ENCODE results near the gene SCUBE1. TPM values are rescaled to one million over a fixed set of nuclear protein-coding genes. Genes with fewer than 3 reads are reported as not detected.

Gene SCUBE1
- total and polyA plus RNA-seq, 2 of the 4 experiments (the other 2 are of a cell fraction), result not detected

DNA sequence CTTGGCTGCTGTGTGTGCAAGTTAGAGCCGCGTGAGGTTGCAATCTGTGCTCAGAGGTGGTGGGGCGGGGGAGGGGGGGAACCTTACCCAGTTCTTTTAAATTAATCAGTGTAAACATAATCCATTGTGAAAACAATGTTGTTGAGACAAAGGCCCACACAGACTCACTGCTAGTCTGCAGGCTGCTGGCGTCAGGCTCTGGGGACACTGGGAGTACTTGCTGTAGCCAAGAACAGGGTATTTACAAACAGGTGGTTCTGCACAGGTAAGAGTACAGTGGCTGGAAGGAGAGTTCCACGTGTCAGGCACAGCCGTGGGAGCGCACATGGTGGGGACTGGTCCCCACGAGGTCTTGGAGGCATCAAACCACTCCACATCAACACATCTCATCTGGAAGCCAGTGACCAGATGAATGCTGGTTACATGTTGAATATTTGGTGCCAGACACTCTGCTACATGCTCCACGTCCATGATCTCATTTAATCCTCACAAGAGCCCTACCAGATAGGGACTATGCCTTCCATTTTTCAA is 27.4 kb downstream of the SCUBE1 start:
- no peak overlapping the region for H2AFZ ChIP-seq (replicated peaks; ENCODE audit: low read length, poor library complexity)
- no peaks in the 10 kb centered on the region; the same call in 1 of the 2 replicates for H3K4me1 ChIP-seq (ENCODE audit: control insufficient read depth, insufficient read depth, low read length)
- intact Hi-C loops (cut with micrococcal nuclease) (no loop called here), dilution Hi-C loops (cut with HindIII; ENCODE audit: low sequenced_read_pairs, unreplicated experiment) (no loop called here), in situ Hi-C loops (cut with MboI; ENCODE audit: low sequenced_read_pairs) (no loop called here)
- no peak overlapping the region for H2BK20ac ChIP-seq (ENCODE audit: low read depth, low read length)
- H4K20me1 ChIP-seq (ENCODE audit: insufficient read depth, low read length), result no peaks in the 10 kb centered on the region
- ChIA-PET CTCF (no interaction called here), POLR2A (ENCODE audit: unreplicated experiment) (no interaction called here)
- no peak overlapping the region for H2BK5ac ChIP-seq (ENCODE audit: low read depth, low read length, poor library complexity, severe bottlenecking)
- H3K79me1 ChIP-seq (ENCODE audit: low read depth in 1 of 2, low read length in 2 of 2), result no peaks in the 10 kb centered on the region
- no peaks in the 10 kb centered on the region for H3K9me1 ChIP-seq (ENCODE audit: insufficient read depth, low read length)
- H2BK15ac ChIP-seq (ENCODE audit: low read depth, low read length), result no peak overlapping the region
- no peak for TF ChIP-seq MAZ (IDR thresholded peaks at IDR 0.05; ENCODE audit: borderline replicate concordance, low read depth, low read length)
- no peak for TF ChIP-seq BHLHE40 (IDR thresholded peaks at IDR 0.05; ENCODE audit: low read depth, low read length)
- TF ChIP-seq CEBPB (IDR thresholded peaks at IDR 0.05; ENCODE audit: low read depth, low read length), result no peak
- TF ChIP-seq SMC3 (IDR thresholded peaks at IDR 0.05; ENCODE audit: low read depth, low read length), result no peak
- TF ChIP-seq NFE2L2 (IDR thresholded peaks at IDR 0.05; ENCODE audit: low read depth, low read length), result no peak
- no peak for TF ChIP-seq RCOR1 (IDR thresholded peaks at IDR 0.05; ENCODE audit: insufficient replicate concordance, low read length)
- H2BK120ac ChIP-seq (ENCODE audit: low read depth, low read length), result no peak overlapping the region
- no peak overlapping the region for H3K4me2 ChIP-seq (ENCODE audit: low read depth, low read length)
- H3K27ac ChIP-seq (ENCODE audit: insufficient read depth, low read length), result no peak overlapping the region
- no peak overlapping the region for H4K91ac ChIP-seq (ENCODE audit: insufficient read depth, low read depth, low read length)
- no peak overlapping the region for H3K4me3 ChIP-seq (ENCODE audit: insufficient read depth, low read depth, low read length)
- no peak overlapping the region for H3K18ac ChIP-seq (ENCODE audit: low read depth, low read length)
- H3K9me3 ChIP-seq (ENCODE audit: control insufficient read depth, insufficient read depth, low read length), result no peaks in the 10 kb centered on the region
- H3K4ac ChIP-seq (ENCODE audit: low read depth, low read length), result no peak overlapping the region
- WGBS, 2 experiments (ENCODE audit: extremely low coverage in 2 of 2, insufficient read length in 1 of 2), result no CpG with 5 or more reads among the region's 9 CpGs
- peaks cover 36% of the 10 kb centered on the region for H3K27me3 ChIP-seq (ENCODE audit: control insufficient read depth, insufficient read depth, low read length)
- no peak overlapping the region for H4K5ac ChIP-seq (ENCODE audit: low read depth, low read length)
- BruUV-seq (replicated peaks), result no TSS peak
- H3K23ac ChIP-seq (ENCODE audit: low read depth, low read length), result no peak overlapping the region
- no peak overlapping the region for H2AK5ac ChIP-seq (ENCODE audit: low read depth, low read length)
- no peak overlapping the region for H4K8ac ChIP-seq (ENCODE audit: low read depth in 2 of 2, low read length in 2 of 2)
- no peak overlapping the region for H2AK9ac ChIP-seq (replicated peaks; ENCODE audit: low read depth, low read length, poor library complexity)
- no peak for DNase-seq
- H3K36me3 ChIP-seq (ENCODE audit: control insufficient read depth, insufficient read depth, low read length), result no peaks in the 10 kb centered on the region
- no peak for ATAC-seq (ENCODE audit: low read depth)
- H3K56ac ChIP-seq (ENCODE audit: extremely low read depth, insufficient read depth, low read length), result no peak overlapping the region
- no peak overlapping the region for H3K14ac ChIP-seq (replicated peaks; ENCODE audit: low read depth, low read length)
- H3K9ac ChIP-seq (ENCODE audit: low read depth, low read length), result no peak overlapping the region

Data from IMR-90 (cell line).